NCI-H1436 (cell line): ENCODE data around the gene ZDBF2.
"Not testable (repeated sequence)": the region's sequence is repeated elsewhere in the genome, so short reads cannot be mapped to it uniquely, and the experiment has no call there.

Experiments
- DNase-seq: peaks from one replicate; lab custom pipeline; 2025; lab: John Stamatoyannopoulos, UW

The ZDBF2 gene

DNA sequence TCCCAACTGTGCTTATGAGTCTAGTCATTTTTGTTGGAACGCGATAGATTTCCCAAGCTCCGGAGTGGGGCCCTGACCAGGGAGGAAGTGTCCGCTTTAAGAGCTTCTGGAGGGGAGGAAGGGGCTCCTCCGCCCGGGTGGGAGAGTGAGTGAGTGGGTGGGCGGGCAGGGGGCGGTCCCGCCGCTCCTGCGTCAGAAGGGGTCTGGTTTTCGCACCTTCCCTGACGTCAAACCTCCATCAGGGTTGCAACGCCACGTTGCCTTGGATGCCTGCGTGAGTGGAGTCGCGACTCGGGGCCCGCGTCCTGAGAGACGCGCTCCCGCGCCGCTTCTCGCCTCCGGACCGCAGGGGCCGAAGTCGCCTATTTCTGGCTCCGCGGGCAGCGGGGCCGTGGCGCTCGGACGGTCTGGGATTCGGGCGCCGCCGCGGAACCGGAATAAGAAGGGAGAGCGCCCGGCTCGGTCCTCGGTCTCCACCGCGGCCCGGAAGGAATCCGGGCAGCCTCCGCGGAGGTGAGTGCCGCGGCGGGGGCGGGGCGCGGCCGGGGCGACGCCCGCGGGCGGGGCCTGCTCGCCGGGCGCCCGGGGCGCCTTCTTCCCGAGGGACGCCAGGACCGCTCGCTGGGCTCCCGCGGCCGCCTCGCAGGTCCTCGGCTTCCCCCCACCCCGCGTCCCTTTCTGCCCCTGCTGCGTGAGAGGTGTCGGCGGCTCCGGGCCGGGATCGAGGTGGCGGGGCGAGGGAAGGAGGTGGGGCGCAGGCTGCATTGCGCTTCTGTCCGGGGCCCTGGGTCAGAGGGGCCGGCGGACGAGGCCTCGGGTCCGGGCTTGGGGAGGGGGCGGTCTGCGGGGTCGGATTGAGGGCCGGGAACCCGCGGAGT, at the start of gene ZDBF2:
Gene ZDBF2, plus strand, starts transcription at position 230 of the 878 bp plus-strand sequence. CDS start 7,187 bp downstream, outside the sequence.
- DNase-seq = peak; percentile 77

DNA sequence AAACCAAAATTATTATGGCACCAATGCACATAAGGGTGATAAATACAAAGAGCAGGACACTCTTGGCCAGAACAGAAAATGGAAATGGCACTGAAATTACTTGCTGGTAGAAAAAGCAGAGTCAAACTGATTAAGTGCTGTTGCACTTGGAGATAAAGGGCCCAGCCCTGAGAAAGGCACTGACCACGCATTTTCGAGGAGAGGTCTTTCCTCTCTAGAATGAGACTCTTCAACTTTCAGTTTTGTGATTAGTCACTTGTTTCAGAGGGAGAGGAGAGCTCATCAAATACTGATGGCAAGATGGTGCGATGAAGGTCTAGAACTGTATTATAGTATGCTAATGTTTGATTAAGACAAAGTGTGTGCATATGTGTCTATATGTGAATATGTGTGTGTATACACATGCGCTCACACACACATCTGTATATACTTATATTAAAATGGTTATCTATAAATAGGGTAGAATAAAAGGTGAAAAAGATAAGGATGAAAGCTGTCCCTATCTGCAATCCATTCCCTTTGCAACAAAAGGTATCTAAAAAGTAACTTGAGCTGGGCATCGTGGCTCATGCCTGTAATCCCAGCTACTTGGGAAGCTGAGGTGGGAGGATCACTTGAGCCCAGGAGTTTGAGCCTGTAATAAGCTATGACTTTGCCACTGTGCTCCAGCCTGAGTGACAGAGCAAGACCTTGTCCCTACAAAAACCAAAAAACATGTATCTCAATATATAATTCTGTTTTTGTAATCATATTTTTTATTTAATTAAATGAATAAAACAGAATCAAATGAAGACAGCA, 48.8 kb upstream of the ZDBF2 start:
- DNase-seq = no peak

DNA sequence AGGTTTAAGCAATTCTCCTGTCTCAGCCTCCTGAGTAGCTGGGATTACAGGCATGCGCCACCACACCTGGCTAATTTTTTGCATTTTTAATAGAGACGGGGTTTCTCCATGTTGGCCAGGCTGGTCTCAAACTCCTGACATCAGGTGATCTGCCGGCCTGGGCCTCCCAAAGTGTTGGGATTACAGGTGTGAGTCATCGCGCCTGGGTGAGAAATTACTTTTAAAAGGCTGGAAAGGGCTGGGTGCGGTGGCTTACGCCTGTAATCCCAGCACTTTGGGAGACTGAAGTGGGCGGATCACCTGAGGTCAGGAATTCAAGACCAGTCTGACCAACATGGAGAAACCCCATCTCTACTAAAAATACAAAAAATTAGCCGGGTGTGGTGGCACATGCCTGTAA, 45.8 kb upstream of the ZDBF2 start:
- not testable (repeated sequence) for DNase-seq

DNA sequence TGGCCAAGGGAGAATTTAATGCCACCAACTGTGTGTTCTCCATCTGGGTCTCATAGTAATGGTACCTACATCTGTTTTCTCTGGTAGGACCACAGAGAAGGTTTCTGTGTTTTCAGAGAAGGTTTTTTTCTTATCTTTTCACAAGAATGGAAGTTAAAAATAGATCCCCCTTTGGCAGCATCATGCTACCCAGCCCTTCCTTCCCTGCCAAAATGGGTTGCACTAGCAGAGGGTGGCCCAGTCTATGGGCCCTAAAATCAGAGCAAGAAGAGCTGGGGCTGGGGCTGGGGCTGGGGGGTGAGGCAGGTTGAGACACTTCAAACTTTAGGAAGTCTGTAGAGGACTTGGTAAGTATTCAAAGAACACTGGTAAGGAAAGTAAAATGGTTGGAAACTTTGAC, 44.8 kb upstream of the ZDBF2 start:
- DNase-seq = no peak

DNA sequence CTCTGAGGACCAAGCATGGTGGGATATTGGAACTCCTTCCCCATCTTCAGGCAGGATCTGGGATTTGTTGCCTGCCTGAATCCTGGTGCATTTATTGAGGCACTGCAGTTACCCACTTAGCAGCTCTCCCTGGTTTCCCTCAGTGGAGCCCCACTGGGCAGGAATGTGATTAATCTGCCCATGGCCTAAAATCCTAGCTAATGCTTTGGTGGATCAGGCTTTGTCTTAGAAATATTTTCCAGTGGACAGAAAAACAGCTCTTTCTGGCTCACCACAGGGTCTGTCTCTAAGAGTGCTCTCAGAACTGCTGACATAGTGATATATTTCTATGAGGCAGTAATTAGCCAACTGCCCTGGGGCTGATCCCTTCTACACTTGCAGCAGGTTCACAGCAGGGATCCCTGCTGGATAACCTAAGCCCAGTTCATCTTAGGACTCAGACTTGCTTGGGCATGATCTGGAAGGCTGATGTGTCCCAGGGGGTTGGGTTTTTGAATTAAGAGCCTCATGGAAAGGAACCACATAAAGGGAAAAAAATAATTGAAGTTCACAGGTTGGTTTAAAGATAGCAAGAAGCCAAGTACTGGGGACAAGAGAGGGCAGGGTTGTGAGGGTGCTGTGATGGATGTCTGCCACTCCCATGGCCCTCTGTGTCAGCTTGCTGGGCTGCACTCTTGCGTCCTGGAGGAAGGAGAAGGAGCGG, 44.3 kb upstream of the ZDBF2 start:
- peak; percentile 64 for DNase-seq

DNA sequence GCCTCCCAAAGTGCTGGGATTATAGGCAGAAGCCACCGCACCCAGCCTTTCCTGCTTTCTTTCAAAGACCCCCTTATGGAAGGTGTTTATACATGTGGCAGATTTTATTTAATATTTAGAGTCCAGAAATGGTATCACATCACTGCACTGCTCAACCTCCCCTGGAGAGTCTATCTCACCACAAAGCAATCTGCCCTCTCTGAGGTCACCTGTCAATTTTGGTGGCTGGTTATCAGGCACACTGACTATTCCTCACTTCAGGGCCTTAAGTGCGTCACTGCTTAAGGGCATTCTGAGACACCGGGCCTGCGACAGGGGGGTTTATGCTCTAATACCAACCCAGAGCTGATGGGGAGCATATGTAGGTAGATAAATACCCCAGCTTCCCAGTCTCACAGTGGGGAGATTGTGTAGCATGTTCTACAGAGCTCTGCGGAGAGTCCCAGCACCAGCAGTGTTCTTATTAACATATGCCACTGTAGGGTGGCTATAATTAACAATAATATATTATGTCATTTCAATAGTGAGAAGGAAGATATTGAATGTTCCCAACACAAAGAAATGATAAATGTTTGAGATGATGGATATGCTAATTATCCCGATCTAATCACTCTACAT, 42.7 kb upstream of the ZDBF2 start:
- no peak for DNase-seq

DNA sequence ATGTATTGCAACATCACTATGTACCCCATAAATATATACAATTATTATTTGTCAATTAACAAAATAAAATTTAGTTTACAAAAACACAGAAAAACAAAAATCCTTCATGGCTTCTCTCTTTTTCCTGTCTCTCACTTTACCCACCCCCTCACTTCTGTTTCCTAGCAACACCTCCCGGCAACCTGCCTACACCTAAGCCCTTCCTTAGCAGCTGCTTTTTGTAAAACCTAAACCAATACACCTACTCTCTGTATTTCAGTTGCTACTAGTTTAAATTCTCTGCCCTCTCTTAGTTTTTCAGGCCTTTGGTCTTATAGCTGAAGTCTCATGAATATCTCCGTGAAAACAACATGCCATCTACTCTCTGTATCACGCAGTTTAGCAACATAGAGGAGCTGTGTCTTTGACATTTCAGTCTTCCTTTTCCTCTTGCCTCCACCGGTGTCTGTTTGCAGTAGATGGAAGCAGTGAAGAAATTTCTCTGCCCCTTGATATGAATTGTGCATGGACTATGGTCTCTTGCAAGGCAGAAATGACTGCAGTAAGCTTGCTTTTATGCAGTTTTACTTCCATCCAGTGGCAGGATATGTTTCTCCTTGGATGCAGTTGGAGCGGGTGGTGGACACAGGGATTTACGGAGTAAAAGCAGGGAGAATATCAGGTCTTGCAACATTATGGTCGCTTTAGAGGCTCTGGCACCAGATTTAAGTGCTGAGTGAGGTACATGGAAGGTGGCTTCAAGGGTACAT, 42.0 kb upstream of the ZDBF2 start:
- DNase-seq = no peak

DNA sequence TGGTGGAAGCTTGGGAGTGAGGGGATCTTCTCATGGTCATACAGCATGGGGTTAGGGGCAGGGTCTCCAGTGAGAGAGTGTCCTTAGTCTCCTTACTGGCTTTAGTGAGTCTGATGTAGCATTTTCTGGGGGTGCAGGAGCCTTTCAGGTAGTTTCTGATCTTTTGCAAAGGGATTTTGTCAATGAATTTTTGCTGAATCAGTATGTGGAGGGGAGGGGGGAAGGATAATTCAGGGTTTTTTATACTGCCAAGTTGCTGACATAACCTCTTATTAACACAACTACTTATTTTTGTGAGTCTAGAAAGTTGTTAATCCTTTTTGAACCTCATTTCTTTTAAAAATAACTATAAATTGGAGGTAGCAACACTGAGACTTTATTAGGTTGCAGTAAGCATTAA, 35.3 kb upstream of the ZDBF2 start:
- DNase-seq = no peak

DNA sequence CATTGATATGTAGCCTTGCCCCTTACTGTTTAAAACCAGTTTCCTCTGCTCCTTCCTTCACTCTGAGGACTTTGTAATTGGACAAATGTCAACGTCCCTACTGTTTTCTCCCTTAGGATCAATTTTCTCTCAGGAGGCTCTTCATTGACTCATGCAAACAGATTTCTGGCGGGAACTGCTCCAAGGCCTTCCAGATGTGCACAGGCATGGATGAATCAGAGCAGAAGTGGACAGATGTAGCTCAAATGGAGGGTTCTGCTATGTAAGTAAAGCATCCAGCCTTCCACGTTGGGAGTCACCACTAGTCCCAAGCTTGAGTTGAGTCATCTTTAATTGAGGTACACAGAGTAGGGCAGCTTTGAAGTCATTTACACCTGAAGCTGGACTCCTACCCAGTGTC, 34.1 kb upstream of the ZDBF2 start:
- DNase-seq = no peak

DNA sequence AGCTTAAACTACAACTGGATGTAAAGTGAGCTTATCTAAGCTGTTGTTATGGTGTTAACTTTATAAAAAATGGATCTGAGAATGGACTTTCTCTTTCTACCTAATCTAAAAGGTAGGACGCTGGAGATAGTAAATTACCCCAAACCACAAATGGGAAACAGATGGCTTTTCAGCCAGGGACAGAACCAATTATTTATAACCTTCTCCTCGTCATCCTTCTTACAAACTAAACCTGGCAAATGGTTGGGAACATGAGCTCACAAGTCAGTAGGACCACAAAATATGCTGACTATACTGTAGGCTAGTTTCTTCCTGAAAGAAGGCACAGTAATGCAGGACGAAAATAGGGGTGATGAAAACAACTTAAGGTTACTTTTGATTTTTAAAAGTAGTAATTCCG, 32.7 kb upstream of the ZDBF2 start:
- DNase-seq = no peak

DNA sequence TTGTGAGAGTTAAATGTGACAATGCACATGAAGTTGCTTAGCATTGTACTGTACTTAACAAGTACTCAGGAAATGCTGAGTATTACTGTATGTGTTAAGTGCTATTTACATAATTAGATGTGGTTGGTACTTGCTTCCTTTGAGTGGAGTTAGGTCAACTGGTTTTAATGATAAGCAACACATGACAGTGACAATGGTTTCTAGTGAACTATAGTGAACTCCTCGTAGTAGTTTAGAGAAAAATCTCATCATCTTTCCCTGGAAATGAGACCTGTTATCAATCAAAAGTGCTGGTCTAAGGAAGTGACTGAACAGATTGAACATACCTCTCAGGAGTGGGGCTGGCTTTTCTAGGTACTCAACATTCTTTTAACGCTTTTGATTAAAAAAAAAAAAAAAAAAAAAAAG, 29.2 kb upstream of the ZDBF2 start:
- no peak for DNase-seq

DNA sequence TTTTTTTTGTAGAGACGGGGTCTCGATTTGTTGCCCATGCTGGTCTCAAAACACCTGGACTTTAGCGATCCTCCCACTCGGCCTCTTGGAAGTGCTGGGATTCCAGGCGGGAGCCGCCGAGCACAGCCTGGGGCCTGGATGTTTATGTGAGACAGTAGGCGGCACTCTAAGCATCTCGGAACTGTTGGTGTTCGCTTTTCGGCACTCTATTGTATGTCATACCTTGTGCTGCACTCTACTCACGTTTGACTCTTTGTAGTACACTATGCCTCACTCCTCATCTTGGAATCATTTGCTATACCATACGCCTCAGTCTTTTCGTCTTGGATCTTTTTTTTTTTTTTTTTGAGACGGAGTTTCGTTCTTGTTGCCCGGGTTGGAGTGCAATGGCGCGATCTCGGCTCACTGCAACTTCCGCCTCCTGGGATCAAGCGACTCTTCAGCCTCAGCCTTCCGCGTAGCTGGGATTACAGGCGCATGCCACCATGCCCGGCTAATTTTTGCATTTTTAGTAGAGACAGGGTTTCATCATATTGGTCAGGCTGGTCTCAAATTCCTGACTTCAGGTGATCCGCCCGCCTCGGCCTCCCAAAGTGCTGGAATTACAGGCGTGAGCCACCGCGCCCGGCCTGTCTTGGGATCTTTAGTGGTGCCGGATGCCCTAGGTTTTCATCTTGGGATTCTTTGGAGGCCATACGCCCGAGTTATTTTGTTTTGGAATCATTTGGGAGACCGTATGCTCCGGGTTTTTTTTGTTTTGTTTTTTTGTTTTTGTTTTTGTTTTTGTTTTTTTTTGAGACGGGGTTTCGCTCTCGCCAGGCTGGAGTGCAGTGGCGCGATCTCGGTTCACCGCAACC, 24.2 kb upstream of the ZDBF2 start:
- DNase-seq = no peak

DNA sequence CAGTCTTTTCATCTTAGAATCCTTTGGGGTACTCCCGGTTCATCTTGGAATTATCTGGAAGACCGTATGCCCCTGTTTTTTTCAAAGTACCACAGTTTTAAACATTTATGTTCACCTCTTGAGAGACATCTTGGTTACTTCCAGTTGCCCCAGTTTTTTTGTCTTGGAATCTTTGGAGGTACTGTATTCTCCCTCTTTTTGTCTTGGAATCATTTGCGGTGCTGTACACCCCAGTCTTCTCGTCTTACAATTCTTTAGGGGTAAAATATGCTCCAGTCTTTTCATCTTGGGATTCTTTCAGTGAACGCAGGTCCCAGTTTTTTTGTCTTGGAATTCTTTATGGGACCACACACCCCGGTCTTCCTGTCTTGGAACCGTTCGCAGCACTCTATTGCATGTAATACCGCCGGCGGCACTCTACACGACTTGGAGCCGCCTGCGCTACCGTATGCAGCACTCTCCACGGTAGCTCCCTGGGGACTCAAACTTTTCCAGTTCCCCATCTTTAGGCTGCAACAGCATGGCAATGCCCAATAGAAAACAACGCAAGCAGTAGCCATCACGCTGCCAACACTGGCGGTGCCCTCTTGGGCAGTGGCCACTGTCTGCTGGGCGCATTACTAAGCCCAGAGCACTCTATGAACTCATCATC, 21.2 kb upstream of the ZDBF2 start:
- no peak for DNase-seq

DNA sequence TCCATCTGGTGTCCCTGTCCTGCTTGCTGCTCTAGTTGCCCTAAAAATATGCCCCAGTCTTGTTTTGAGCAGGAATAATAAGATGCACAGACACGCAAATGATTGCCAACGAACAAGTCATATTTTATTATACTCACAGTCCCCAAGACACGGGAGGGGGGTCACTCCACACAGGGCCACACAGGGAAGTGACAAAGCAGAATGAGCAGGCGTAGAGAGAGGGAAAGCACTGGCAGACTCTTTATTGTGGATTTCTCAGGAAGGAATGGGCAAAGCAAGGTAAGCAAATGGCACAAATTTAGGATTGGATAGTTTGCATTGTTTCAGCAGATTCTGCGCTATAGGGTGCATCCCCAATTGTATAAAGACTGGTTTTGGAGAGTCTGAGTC, 20.7 kb upstream of the ZDBF2 start:
- no peak for DNase-seq

DNA sequence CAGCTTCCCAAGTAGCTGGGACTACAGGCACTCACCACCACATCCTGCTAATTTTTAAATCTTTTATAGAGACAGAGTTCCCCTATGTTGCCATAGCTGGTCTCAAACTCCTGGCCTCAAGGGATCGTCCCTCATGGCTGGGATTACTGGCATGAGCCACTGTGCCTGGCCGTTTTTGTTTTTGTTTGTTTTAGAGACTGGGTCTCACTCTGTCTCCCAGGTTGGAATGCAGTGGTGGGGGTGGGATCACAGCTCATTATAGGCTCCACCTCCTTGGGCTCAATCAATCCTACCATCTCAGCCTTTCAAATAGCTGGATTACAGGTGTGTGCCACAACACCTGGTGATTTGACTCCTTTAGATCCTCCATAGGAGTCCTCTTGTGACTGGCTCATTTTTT, 19.5 kb upstream of the ZDBF2 start:
- DNase-seq = no peak

DNA sequence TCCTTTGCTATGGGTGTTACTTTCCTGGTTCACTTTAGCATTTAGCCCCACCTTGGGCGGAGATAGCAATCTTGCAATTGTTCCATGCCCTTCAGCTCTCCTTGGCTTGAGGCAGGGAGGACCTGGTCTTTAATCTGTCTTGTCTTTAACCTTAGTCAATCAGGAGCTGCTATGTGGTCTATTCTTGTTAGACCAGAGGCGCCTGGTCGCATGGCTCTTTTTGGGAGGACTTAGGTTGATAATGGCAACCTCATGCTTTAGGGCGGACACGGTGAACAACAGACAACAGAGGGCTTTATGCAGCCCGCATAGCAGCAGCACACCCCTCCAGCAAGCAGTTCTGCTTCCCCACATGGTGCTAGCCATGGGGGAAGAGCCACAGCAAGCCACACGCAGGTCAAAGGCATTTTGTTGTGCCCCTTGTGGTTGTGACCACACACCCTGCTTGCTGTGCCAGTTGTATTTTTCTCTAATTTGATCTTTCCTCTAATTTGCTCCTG, 17.7 kb upstream of the ZDBF2 start:
- no peak for DNase-seq

DNA sequence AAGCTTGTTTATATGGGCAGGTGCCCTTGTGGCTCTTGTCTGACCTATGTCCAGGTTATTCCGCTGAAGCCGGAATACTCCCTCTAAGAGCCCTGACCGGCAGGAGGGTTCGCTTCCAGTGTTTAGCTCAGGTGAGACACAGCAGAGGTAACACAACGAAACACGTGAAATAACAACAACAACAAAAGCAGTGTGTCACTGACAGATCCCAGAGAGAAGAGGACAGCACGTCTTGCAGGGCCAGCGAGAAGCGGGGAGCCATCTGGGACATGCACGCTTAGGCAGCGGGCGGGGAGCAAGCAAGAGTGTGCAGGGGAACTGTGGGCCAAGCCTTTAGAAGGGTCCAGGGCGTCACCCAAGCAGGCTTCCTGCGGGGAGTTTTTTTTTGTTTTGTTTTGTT, 17.1 kb upstream of the ZDBF2 start:
- DNase-seq = no peak

DNA sequence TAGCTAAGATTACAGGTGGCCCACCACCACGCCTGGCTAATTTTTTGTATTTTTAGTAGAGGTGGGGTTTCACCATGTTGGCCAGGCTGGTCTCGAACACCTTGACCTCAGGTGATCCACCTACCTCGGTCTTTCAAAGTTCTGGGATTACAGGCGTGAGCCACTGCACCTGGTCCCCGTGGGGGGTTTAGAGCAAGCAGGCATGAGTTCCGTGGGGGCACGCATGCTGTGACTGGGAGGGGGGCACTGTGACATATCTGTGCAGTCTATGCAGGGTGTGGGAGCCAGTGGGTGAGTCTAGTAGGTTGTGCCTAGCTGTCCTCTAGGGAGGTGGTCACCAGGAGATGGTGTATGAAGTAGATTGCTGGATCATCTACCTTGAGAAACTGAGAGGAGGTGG, 16.6 kb upstream of the ZDBF2 start:
- no peak for DNase-seq

DNA sequence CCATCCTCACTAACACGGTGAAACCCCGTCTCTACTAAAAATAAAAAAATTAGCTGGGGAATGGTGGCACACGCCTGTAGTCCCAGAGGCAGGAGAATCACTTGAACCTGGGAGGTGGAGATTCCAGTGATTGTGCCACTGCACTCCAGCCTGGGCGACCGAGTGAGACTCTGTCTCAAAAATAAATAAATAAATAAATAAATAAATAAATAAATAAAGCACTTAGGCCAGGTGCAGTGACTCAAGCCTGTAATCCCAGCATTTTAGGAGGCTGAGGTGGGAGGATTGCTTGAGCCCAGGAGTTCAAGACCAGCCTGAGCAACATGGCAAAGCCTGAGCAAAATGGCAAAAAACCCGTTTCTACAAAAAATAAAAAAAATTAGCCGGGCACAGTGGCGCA, 15.8 kb upstream of the ZDBF2 start:
- DNase-seq = not testable (repeated sequence)
